BJ (cell line): ENCODE data around the gene DIP2A. TPM values are rescaled to one million over a fixed set of nuclear protein-coding genes. Genes with fewer than 3 reads are reported as not detected.

Experiments
- CTCF ChIA-PET: fragments of 350-600 bp; formaldehyde crosslinking; extraction: SDS; loops from one replicate; lab custom pipeline; 2021; ENCODE audit warnings: antibody characterized with exemption, inconsistent platforms; lab: Yijun Ruan, JAX
- POLR2A ChIA-PET: fragments of 300-600 bp; sonication (Branson Sonifier 250); formaldehyde crosslinking; extraction: SDS; loops from one replicate; lab custom pipeline; 2021; ENCODE audit warnings: antibody characterized with exemption; lab: Charles Lee
- DNase-seq: peaks from one replicate; pipeline ENCODE4 v3.0.0-alpha.2; 2011; ENCODE audit warnings: low read depth
- H3K27me3 ChIP-seq: 2 replicates; pipeline ENCODE4 v1.6.0; 2011; ENCODE audit warnings: low read length; ENCODE audit not compliant: control insufficient read depth, insufficient read depth
- H3K36me3 ChIP-seq: 2 replicates; pipeline ENCODE4 v1.5.1; 2011; ENCODE audit warnings: low read length; ENCODE audit not compliant: control insufficient read depth, insufficient read depth
- H3K4me3 ChIP-seq: 2 replicates; pipeline ENCODE4 v1.5.1; 2011; ENCODE audit warnings: low read depth, mild to moderate bottlenecking, control low read depth, low read length
- polyA plus RNA-seq: library from polyadenylated mRNA; depleted of rRNA; stranded (reverse); fragments of >200 nt; gene quantifications from 2 replicates; pipeline ENCODE4 v1.2.3, GENCODE V29; 2011
- TF ChIP-seq, protein P1 (sequence below): IDR thresholded peaks from 2 replicates; pipeline ENCODE4 v1.5.1; 2011; ENCODE audit warnings: low read depth, mild to moderate bottlenecking, control low read depth, inconsistent platforms, low read length, moderate library complexity; ENCODE audit not compliant: insufficient read depth

DIP2A gene
- polyA plus RNA-seq, 1 experiment, result 18.7 TPM

DNA sequence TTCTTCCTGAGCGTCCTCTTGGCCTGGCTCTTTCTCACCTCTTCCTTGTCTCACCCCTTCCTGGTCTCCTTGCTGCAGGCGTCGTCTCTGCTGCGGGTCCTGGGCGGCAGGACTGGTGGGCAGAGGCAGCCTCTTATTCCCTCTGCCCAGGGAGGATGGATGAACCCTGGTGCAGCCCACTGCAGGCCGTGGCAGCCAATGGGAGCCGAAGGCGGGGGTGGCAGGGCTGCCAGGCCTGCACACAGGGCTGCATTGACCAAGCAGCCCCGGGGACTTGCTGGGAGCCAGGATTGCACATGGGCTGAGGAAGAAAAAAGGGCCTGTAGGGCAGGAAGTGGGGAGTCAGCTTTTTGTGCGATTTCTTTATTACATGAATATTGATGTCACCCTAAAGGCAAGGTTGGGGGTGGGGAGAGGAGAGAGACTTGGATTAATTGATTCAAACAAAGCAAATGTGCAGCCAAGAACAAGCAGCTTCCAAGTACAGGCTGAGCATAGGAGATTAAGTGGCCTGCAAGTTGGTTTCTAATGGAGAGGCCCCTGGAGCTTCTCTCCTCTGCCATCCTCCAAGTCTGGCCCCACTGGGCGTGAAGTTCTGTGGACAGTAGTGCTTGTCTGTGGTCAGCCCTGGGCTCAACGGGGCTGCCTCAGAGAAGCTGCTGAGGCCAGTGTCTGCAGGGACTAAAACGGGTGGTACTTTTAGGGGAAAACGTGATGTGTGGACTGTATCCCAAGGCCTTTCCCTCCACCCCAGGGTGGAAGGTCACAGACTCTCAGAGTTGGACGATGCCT is 146.5 kb downstream of the DIP2A start, which contains the start of gene S100B:
Gene S100B, minus strand, starts transcription at position 108 of the 792 bp plus-strand sequence. CDS start 2,667 bp downstream, outside the sequence.
- CTCF ChIA-PET, result interaction anchor here (1.5 kb wide), 1 partner anchor 17 kb away, joined by 4 read pairs; no protein-coding TSS in a partner anchor
- POLR2A ChIA-PET, result no interaction called here
- peaks cover 4% of the 10 kb centered on the region for H3K27me3 ChIP-seq
- no peaks in the 10 kb centered on the region for H3K36me3 ChIP-seq
- no peak for DNase-seq
- TF ChIP-seq, protein P1, sequence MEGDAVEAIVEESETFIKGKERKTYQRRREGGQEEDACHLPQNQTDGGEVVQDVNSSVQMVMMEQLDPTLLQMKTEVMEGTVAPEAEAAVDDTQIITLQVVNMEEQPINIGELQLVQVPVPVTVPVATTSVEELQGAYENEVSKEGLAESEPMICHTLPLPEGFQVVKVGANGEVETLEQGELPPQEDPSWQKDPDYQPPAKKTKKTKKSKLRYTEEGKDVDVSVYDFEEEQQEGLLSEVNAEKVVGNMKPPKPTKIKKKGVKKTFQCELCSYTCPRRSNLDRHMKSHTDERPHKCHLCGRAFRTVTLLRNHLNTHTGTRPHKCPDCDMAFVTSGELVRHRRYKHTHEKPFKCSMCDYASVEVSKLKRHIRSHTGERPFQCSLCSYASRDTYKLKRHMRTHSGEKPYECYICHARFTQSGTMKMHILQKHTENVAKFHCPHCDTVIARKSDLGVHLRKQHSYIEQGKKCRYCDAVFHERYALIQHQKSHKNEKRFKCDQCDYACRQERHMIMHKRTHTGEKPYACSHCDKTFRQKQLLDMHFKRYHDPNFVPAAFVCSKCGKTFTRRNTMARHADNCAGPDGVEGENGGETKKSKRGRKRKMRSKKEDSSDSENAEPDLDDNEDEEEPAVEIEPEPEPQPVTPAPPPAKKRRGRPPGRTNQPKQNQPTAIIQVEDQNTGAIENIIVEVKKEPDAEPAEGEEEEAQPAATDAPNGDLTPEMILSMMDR, result no peak
- H3K4me3 ChIP-seq, result no peak within 1 kb of the TSS

GRCh38 chr21:46605767-46606426 is 147.2 kb downstream of the DIP2A start:
- Histone ChIP-seq H3K4me3 (no peak overlapping the region), H3K36me3 (no peaks in the 10 kb centered on the region), H3K27me3 (peaks cover 4% of the 10 kb centered on the region)
- ChIA-PET CTCF (interaction anchor here (0.5 to 1.5 kb wide), 2 partner anchors 16 to 97 kb away, joined by 3 to 4 read pairs; no protein-coding TSS in a partner anchor), POLR2A (no interaction called here)
- TF ChIP-seq, protein P1, result no peak
- no peak for DNase-seq

DNA sequence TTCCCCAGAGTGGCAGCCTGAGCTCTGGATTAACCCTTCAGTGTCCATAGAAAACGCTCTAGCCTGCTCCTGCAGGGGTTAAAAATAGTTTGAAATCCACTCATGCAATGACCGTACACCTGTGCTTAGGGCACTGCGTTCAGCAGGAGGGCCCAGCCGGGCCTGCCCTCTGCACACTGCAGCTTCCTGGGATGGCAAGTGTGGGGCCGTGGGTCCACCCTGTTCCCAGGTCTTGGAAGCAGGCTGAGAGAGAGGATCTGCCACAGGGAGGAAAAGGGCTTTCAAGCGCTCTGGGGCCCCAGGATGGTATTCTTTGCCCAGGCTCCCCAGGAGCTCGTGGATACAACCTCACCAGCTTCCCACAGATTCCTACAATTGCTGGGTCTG is 147.7 kb downstream of the DIP2A start:
- Histone ChIP-seq H3K36me3 (no peaks in the 10 kb centered on the region), H3K4me3 (no peak overlapping the region), H3K27me3 (peaks cover 4% of the 10 kb centered on the region)
- DNase-seq, result no peak
- ChIA-PET POLR2A (no interaction called here), CTCF (interaction anchor here (0.5 kb wide), 1 partner anchor 97 kb away, joined by 3 read pairs; no protein-coding TSS in a partner anchor)
- TF ChIP-seq, protein P1, result no peak

- no peak for DNase-seq
- TF ChIP-seq, protein P1, result no peak
- ChIA-PET CTCF (no interaction called here), POLR2A (no interaction called here)
- Histone ChIP-seq H3K4me3 (no peak overlapping the region), H3K36me3 (no peaks in the 10 kb centered on the region), H3K27me3 (peaks cover 4% of the 10 kb centered on the region)
Measured at GRCh38 chr21:46607636-46608035, 148.9 kb downstream of the DIP2A start.

GRCh38 chr21:46608672-46609111 is 150.0 kb downstream of the DIP2A start:
- TF ChIP-seq, protein P1, result no peak
- DNase-seq, result no peak
- ChIA-PET POLR2A (no interaction called here), CTCF (no interaction called here)
- H3K27me3 ChIP-seq, result peaks cover 4% of the 10 kb centered on the region
- no peaks in the 10 kb centered on the region for H3K36me3 ChIP-seq
- no peak overlapping the region for H3K4me3 ChIP-seq
